ENCODE data around the gene CAB39L. TPM values are rescaled to one million over a fixed set of nuclear protein-coding genes. Genes with fewer than 3 reads are reported as not detected.

Gene CAB39L
- total and polyA plus RNA-seq, 2 of the 13 experiments (the other 11 are each of a cell fraction or from before 2014, with no cell fraction given): 3.1 to 6.1 TPM

GRCh38 chr13:49399801-49400472 is 43.9 kb downstream of the CAB39L start:
- POLR2A ChIA-PET: no interaction called here
- Histone ChIP-seq H3K9ac (ENCODE audit: insufficient read depth, low read depth, low read length) (no peak overlapping the region), H3K9me3 (ENCODE audit: low read length) (no peaks in the 10 kb centered on the region), H2AFZ (ENCODE audit: low read length) (no peak overlapping the region), H3K27me3 (ENCODE audit: control insufficient read depth in 1 of 2, insufficient read depth in 2 of 2, low read length in 2 of 2) (no peaks in the 10 kb centered on the region), H4K20me1 (ENCODE audit: insufficient read depth, low read length) (no peaks in the 10 kb centered on the region), H3K4me2 (ENCODE audit: low read depth, low read length) (no peak overlapping the region), H3K36me3 (replicated peaks in 1 of 2; ENCODE audit: control insufficient read depth in 1 of 2, insufficient read depth in 2 of 2, low read length in 2 of 2) (no peaks in the 10 kb centered on the region), H3K4me3 (replicated peaks in 1 of 3; ENCODE audit: insufficient read depth in 1 of 3, low read depth in 2 of 3, low read length in 3 of 3) (no peak overlapping the region), H3K4me1 (ENCODE audit: insufficient read depth, low read length) (no peaks in the 10 kb centered on the region), H3K27ac (ENCODE audit: extremely low read length, insufficient read depth, low read length) (no peak overlapping the region), H3K79me2 (ENCODE audit: insufficient read depth, low read length) (no peaks in the 10 kb centered on the region)
- no TSS peak for BruUV-seq (replicated peaks)
- in situ Hi-C loops (cut with HindIII; ENCODE audit: extremely low pct_ligation_motif_present, low pct_unique_long_range_greater_than_20kb): no loop called here
- FAIRE-seq (no peak), DNase-seq (ENCODE audit: low spot score) (no peak), ATAC-seq (no peak)
- intact Hi-C loops (cut with micrococcal nuclease; ENCODE audit: unreplicated experiment): no loop called here
- CTCF ChIA-PET (ENCODE audit: low intra/inter-chr PET ratio, low total read pairs): no interaction called here
- WGBS (ENCODE audit: low lambda C conversion rate): 61% methylated on average over 1 of the region's 1 CpG
- TF ChIP-seq PLRG1 (conservative IDR thresholded peaks at IDR 0.05): no peak
- no peak for TF ChIP-seq SUZ12 (IDR thresholded peaks at IDR 0.05; ENCODE audit: low read depth, low read length)
- no peak for TF ChIP-seq MXI1 (IDR thresholded peaks at IDR 0.05; ENCODE audit: borderline replicate concordance, low read depth, low read length)
- TF ChIP-seq GZF1 (CRISPR knock-in tag; IDR thresholded peaks at IDR 0.05): no peak
- TF ChIP-seq TCF7 (IDR thresholded peaks at IDR 0.05; ENCODE audit: low read depth): no peak
- TF ChIP-seq YY1 (IDR thresholded peaks at IDR 0.05; ENCODE audit: insufficient read depth, insufficient replicate concordance, low read depth, low read length): no peak
- TF ChIP-seq TARDBP (CRISPR knock-in tag; IDR thresholded peaks at IDR 0.05): no peak
- no peak for TF ChIP-seq NBN (conservative IDR thresholded peaks at IDR 0.05)
- no peak for TF ChIP-seq NR2F1 (CRISPR knock-in tag; IDR thresholded peaks at IDR 0.05)
- TF ChIP-seq HNF1A (IDR thresholded peaks at IDR 0.05; ENCODE audit: low read depth): no peak
- no peak for TF ChIP-seq HNF1A (CRISPR knock-in tag; IDR thresholded peaks at IDR 0.05; ENCODE audit: borderline replicate concordance)
- TF ChIP-seq MED13 (CRISPR knock-in tag; IDR thresholded peaks at IDR 0.05): no peak
- no peak for TF ChIP-seq ESRRA (CRISPR knock-in tag; IDR thresholded peaks at IDR 0.05; ENCODE audit: low read depth)
- no peak for TF ChIP-seq ZNF678 (CRISPR knock-in tag; IDR thresholded peaks at IDR 0.05)
- TF ChIP-seq, protein P1, sequence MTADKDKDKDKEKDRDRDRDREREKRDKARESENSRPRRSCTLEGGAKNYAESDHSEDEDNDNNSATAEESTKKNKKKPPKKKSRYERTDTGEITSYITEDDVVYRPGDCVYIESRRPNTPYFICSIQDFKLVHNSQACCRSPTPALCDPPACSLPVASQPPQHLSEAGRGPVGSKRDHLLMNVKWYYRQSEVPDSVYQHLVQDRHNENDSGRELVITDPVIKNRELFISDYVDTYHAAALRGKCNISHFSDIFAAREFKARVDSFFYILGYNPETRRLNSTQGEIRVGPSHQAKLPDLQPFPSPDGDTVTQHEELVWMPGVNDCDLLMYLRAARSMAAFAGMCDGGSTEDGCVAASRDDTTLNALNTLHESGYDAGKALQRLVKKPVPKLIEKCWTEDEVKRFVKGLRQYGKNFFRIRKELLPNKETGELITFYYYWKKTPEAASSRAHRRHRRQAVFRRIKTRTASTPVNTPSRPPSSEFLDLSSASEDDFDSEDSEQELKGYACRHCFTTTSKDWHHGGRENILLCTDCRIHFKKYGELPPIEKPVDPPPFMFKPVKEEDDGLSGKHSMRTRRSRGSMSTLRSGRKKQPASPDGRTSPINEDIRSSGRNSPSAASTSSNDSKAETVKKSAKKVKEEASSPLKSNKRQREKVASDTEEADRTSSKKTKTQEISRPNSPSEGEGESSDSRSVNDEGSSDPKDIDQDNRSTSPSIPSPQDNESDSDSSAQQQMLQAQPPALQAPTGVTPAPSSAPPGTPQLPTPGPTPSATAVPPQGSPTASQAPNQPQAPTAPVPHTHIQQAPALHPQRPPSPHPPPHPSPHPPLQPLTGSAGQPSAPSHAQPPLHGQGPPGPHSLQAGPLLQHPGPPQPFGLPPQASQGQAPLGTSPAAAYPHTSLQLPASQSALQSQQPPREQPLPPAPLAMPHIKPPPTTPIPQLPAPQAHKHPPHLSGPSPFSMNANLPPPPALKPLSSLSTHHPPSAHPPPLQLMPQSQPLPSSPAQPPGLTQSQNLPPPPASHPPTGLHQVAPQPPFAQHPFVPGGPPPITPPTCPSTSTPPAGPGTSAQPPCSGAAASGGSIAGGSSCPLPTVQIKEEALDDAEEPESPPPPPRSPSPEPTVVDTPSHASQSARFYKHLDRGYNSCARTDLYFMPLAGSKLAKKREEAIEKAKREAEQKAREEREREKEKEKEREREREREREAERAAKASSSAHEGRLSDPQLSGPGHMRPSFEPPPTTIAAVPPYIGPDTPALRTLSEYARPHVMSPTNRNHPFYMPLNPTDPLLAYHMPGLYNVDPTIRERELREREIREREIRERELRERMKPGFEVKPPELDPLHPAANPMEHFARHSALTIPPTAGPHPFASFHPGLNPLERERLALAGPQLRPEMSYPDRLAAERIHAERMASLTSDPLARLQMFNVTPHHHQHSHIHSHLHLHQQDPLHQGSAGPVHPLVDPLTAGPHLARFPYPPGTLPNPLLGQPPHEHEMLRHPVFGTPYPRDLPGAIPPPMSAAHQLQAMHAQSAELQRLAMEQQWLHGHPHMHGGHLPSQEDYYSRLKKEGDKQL (CRISPR knock-in tag; IDR thresholded peaks at IDR 0.05; ENCODE audit: low read depth): no peak
- TF ChIP-seq TEF (CRISPR knock-in tag; IDR thresholded peaks at IDR 0.05): no peak

Measured in HepG2 (cell line).